Fibroblast of the conjunctiva (primary cell): ENCODE measurements around the gene IGFLR1.
A peak's percentile ranks its signal among the peaks of the same experiment; 100 is the strongest.
"Not testable (repeated sequence)": the region's sequence is repeated elsewhere in the genome, so short reads cannot be mapped to it uniquely, and the experiment has no call there.

Experiments used
- DNase-seq: peaks from one replicate; pipeline ENCODE4 v3.0.0-alpha.2; 2010; ENCODE audit warnings: low read depth

The IGFLR1 gene

GRCh38 chr19:35704218-35704617 lies 38.0 kb downstream of the IGFLR1 start, which contains the start of gene ZBTB32:
Gene ZBTB32, plus strand, starts transcription at chr19:35704558. Its CDS starts 10,069 bp downstream, at chr19:35714627.
- DNase-seq = no peak

- DNase-seq = no peak
Observed at GRCh38 chr19:35703343-35703742, 38.9 kb downstream of the IGFLR1 start.

DNA sequence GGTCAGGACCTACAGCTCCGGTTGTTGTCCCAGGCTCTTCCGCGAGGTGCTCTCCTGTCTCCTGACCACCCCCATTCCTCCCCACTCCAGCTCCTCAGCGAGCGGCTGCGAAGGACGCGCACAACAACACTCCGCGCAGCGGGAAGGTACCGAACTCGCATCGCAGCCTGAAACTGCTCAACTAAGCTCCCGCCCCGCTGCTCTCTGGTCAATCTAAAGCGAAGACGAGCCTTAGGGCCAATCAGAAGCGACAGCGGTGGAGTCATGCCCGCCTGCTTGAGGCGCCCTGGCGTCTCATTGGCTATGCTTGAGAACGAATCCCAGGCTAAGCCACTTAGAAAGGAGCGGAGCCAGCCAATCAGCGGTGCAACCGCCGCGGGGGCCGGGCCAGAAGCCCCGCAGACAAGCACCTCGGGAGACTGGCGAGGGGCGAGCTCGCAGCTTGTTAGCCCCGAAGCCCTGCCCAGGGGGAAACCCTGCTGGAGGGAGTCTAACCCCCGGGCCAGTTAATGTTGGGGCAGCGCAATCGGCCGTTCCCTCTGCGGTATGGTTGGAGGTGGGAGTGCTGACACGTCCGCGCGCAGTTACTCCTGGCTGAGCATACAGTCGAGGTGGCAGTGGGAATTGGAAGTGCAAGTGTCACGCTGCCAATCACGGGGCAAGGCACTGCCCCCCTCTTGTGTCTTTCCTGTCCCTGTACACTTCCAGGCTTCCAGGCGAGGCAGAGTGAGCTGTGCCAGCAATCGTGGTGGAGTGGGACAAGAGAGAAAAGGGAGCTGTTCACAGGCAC lies 39.8 kb downstream of the IGFLR1 start:
- peak; percentile 93 for DNase-seq

GRCh38 chr19:35696835-35697234 lies 45.4 kb downstream of the IGFLR1 start:
- DNase-seq = no peak

DNA sequence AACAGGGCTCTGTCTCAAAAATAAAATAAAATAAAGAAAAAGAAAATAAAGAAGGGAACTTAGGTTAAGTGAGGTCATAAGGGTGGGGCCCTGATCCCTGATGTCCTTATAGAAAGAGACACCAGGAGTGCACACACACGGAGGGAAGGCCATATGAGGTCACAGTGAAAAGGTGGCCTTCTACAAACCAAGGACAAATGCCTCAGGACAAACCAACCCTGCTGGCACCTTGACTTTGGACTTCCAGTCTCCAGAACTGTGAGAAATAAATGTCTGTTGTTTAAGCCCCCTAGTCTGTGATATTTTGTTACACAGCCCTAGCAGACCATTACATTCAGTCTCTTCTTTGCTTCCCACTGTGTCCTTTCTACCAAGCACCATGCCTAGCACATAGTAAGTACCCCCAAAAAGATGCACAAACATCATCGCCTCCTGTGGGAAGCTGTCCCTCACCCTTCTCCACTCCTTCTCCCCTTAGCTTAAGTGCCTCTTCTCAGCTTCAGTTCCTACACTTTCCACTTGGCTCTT lies 46.3 kb downstream of the IGFLR1 start:
- DNase-seq = no peak

DNA sequence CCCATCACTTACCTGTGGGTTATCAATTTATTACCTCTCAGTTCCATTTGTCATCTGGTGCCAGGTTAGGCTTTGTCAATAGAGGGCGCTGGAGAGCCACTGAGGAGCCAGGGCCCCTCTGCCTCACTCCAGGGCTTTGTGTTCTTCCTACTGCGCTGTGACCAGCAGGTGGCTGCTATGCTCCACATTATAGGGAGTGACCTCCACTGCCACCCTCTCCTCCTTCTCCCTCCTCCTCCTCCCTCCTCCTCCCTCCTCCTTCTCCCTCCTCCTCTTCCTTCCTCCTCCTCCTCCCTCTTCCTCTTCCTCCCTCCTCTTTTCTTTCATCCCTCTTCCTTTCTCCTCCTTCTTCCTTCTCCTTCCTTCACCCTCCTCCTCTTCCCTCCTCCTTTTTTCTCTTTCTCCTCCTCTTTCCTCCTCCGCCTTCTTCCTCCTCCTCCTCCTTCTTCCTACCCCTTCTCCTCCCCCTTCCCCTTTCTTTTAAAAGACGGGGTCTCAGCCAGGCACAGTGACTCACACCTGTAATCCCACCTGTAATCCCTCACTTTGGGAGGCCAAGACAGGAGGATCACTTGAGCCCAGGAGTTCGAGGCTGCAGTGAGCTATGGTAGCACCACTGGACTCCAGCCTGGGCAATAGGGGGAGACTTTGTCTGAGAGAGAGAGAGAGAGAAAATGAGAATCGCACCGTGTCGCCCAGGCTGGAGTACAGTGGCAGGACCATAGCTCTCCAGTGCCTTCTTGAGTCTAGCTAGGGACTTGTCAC lies 48.2 kb downstream of the IGFLR1 start:
- DNase-seq = peak; percentile 73

DNA sequence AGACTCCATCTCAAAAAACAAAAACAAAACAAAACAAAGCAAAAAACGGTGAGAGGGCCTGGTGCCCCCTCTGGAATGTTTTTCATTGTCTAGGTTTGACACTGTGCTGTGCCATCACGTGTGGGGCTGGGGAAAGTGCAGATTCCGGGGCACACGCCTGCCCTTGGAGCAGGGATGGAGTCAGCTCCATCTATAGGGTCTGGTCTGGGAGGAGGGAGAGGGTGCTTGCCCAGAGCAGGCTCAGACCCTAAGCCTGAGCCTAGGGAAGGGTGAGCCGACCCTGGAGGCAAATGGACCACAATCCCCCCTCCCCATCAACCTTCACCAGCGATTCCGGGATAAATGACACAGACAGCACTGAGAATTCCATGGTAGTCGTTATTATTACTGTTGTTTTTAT lies 48.8 kb downstream of the IGFLR1 start:
- no peak for DNase-seq

GRCh38 chr19:35692010-35692409 lies 50.2 kb downstream of the IGFLR1 start:
- DNase-seq = no peak

GRCh38 chr19:35691106-35691505 lies 51.1 kb downstream of the IGFLR1 start:
- DNase-seq = not testable (repeated sequence)

DNA sequence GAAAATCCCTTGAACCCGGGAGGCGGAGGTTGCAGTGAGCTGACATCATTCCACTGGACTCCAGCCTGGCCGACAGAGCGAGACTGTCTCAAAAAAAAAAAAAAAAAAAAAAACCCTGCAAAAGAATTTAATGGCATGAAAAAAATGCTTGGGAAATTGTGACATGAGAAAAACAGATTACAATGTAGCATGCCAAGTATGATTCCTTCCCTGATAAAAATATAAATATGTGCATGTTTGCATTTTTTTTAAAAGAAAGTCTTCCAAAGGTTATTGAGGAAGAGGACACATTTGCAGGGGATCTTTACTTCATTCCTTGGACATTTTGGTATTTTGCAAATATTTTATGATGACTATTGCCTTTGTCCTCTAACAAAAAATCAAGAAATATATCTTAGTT lies 52.4 kb downstream of the IGFLR1 start:
- no peak for DNase-seq
